ENCODE results near the gene MLN. TPM values are rescaled to one million over a fixed set of nuclear protein-coding genes. Genes with fewer than 3 reads are reported as not detected.
A peak's percentile ranks its signal among the peaks of the same experiment; 100 is the strongest.

Gene MLN
- total and polyA plus RNA-seq, 2 experiments from 2014 or later = not detected

DNA sequence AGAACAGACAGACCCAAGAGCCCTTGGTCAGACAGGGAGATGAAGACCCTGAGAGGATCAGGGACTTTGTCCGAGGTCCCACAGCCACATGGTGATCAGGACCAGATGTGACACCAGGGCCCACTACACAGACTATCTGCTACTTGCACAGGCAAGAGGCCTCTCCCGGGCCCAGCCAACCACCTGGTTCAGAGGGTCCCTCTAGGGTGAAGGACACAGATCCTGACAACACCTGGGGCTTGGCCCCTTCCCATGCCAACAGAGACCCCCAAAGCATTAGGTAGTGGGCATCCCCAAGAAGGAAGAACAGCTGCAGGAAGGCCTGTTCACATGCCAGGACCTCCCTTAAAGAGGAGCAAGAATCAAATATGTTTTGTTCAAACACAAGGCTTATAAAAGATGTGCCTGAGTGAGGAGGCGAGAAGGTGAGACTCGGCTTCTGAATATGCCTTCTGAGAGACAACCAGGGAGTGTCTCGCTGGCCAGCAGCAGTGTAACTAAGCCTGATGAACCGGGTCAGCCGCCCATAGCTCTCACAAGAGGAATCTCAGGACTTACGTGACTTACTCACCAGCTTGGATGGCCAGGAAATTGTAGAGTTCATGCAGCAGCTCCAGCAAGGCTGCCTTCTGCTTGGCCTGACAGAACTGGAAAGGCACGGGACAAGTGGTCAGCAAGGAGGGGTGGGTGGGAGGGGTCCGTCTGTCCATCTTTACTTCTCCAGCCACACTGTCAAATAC is 19.9 kb downstream of the MLN start (continued):
- TF ChIP-seq, protein P1, sequence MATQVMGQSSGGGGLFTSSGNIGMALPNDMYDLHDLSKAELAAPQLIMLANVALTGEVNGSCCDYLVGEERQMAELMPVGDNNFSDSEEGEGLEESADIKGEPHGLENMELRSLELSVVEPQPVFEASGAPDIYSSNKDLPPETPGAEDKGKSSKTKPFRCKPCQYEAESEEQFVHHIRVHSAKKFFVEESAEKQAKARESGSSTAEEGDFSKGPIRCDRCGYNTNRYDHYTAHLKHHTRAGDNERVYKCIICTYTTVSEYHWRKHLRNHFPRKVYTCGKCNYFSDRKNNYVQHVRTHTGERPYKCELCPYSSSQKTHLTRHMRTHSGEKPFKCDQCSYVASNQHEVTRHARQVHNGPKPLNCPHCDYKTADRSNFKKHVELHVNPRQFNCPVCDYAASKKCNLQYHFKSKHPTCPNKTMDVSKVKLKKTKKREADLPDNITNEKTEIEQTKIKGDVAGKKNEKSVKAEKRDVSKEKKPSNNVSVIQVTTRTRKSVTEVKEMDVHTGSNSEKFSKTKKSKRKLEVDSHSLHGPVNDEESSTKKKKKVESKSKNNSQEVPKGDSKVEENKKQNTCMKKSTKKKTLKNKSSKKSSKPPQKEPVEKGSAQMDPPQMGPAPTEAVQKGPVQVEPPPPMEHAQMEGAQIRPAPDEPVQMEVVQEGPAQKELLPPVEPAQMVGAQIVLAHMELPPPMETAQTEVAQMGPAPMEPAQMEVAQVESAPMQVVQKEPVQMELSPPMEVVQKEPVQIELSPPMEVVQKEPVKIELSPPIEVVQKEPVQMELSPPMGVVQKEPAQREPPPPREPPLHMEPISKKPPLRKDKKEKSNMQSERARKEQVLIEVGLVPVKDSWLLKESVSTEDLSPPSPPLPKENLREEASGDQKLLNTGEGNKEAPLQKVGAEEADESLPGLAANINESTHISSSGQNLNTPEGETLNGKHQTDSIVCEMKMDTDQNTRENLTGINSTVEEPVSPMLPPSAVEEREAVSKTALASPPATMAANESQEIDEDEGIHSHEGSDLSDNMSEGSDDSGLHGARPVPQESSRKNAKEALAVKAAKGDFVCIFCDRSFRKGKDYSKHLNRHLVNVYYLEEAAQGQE (IDR thresholded peaks at IDR 0.05; ENCODE audit: unreplicated experiment) = no peak

DNA sequence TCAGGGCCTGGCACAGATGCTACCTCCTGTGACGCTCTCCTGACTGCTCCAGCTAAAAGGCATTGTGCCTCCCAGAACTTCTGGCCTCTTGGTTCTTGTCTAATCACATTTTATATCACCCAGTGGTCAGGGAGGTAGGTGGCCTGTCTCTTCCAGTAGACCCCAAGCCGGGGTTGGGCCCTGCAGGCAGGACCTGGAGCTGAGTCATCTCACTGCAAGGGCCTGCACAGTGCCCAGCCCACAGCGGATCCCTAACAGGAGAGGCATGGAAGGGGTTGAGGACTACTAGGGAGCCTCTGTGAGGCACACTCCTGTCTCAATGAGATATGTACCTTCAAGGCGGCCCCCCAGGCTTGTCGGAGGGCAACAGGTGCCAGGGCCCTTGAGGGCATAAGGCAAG is 21.2 kb downstream of the MLN start:
- peaks cover 69% of the 10 kb centered on the region for H3K36me3 Mint-ChIP-seq (ENCODE audit: low read depth)
- H3K4me1 ChIP-seq (ENCODE audit: insufficient read depth) = peaks cover 65% of the 10 kb centered on the region
- no peak for TF ChIP-seq POLR2AphosphoS5 (IDR thresholded peaks at IDR 0.05; ENCODE audit: low read depth)
- TF ChIP-seq ZNF331 (CRISPR knock-in tag; IDR thresholded peaks at IDR 0.05; ENCODE audit: low read depth) = no peak
- TF ChIP-seq, protein P2, sequence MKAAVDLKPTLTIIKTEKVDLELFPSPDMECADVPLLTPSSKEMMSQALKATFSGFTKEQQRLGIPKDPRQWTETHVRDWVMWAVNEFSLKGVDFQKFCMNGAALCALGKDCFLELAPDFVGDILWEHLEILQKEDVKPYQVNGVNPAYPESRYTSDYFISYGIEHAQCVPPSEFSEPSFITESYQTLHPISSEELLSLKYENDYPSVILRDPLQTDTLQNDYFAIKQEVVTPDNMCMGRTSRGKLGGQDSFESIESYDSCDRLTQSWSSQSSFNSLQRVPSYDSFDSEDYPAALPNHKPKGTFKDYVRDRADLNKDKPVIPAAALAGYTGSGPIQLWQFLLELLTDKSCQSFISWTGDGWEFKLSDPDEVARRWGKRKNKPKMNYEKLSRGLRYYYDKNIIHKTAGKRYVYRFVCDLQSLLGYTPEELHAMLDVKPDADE (IDR thresholded peaks at IDR 0.05) = no peak
- no peak for TF ChIP-seq STAT1 (IDR thresholded peaks at IDR 0.05; ENCODE audit: unreplicated experiment)
- TF ChIP-seq JUNB (IDR thresholded peaks at IDR 0.05; ENCODE audit: unreplicated experiment) = no peak
- TF ChIP-seq, protein P3, sequence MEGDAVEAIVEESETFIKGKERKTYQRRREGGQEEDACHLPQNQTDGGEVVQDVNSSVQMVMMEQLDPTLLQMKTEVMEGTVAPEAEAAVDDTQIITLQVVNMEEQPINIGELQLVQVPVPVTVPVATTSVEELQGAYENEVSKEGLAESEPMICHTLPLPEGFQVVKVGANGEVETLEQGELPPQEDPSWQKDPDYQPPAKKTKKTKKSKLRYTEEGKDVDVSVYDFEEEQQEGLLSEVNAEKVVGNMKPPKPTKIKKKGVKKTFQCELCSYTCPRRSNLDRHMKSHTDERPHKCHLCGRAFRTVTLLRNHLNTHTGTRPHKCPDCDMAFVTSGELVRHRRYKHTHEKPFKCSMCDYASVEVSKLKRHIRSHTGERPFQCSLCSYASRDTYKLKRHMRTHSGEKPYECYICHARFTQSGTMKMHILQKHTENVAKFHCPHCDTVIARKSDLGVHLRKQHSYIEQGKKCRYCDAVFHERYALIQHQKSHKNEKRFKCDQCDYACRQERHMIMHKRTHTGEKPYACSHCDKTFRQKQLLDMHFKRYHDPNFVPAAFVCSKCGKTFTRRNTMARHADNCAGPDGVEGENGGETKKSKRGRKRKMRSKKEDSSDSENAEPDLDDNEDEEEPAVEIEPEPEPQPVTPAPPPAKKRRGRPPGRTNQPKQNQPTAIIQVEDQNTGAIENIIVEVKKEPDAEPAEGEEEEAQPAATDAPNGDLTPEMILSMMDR (conservative IDR thresholded peaks at IDR 0.05; ENCODE audit: low read depth in 2 of 2) = no peak
- TF ChIP-seq ZNF114 (CRISPR knock-in tag; IDR thresholded peaks at IDR 0.05) = no peak
- TF ChIP-seq, protein P1 (IDR thresholded peaks at IDR 0.05; ENCODE audit: unreplicated experiment) = no peak
- no peak for TF ChIP-seq NANOG (IDR thresholded peaks at IDR 0.05; ENCODE audit: borderline replicate concordance)
- TF ChIP-seq EZH2phosphoT487 (IDR thresholded peaks at IDR 0.05; ENCODE audit: unreplicated experiment) = no peak
- TF ChIP-seq CREB1 (CRISPR knock-in tag; IDR thresholded peaks at IDR 0.05; ENCODE audit: low read depth) = no peak

More for the DNA sequence above, 21.2 kb downstream of the MLN start:
- ATAC-seq = no peak
- Mint-ChIP-seq H3K9me3 (no peaks in the 10 kb centered on the region), H3K27me3 (ENCODE audit: insufficient read depth, low read depth, poor library complexity) (peaks cover 10% of the 10 kb centered on the region), H3K4me3 (peak overlapping the region; percentile 30; the same call in 1 of the 3 replicates), H3K27ac (peak overlapping the region; percentile 95), H3K4me1 (peaks cover 80% of the 10 kb centered on the region)
- no peaks in the 10 kb centered on the region for H3K9me2 ChIP-seq (ENCODE audit: insufficient read depth)
- DNase-seq (ENCODE audit: low spot score) = no peak
- no peak overlapping the region for H2AFZ ChIP-seq
- peak overlapping the region; percentile 15; the same call in 1 of the 2 replicates for H3K4me2 ChIP-seq
- H3K4me3 ChIP-seq = no peak overlapping the region
- peaks cover 18% of the 10 kb centered on the region for H3K36me3 ChIP-seq (ENCODE audit: insufficient read depth)
- peaks cover 29% of the 10 kb centered on the region for H3K79me2 ChIP-seq (replicated peaks; ENCODE audit: insufficient read depth)
- H3K27me3 ChIP-seq (ENCODE audit: insufficient read depth) = no peaks in the 10 kb centered on the region
- H4K20me1 ChIP-seq (replicated peaks; ENCODE audit: insufficient read depth) = peaks cover 11% of the 10 kb centered on the region; the same call in 1 of the 2 replicates
- H3F3A ChIP-seq (replicated peaks; ENCODE audit: low read depth) = peaks cover 4% of the 10 kb centered on the region; the same call in 1 of the 2 replicates
- peak overlapping the region; percentile 92 for H3K27ac ChIP-seq (ENCODE audit: low read depth)
